HepG2 (cell line): Measurements from ENCODE around the gene MIDN. TPM values are rescaled to one million over a fixed set of nuclear protein-coding genes. Genes with fewer than 3 reads are reported as not detected.

Source experiments
- CC2D1A ChIP-seq: sonication (generic); formaldehyde crosslinking; IDR thresholded peaks from 2 replicates; pipeline ENCODE4 v1.8.1; 2023; ENCODE audit warnings: mild to moderate bottlenecking, missing genetic modification reagents
- FLYWCH1 ChIP-seq: sonication (generic); formaldehyde crosslinking; IDR thresholded peaks from 2 replicates; pipeline ENCODE4 v1.8.1; 2023; ENCODE audit warnings: mild to moderate bottlenecking, missing genetic modification reagents
- HNRNPK ChIP-seq: fragments of 200-400 bp; formaldehyde crosslinking; IDR thresholded peaks from 2 replicates; pipeline ENCODE4 v1.6.1; 2018; ENCODE audit warnings: low read length, low read depth, moderate library complexity, mild to moderate bottlenecking; ENCODE audit not compliant: poor library complexity, severe bottlenecking
- JDP2 ChIP-seq: sonication (generic); formaldehyde crosslinking; IDR thresholded peaks from 2 replicates; pipeline ENCODE4 v1.8.1; 2022; ENCODE audit warnings: missing genetic modification reagents, borderline replicate concordance
- MIER2 ChIP-seq: IDR thresholded peaks from 2 replicates; pipeline ENCODE4 v1.6.1; 2016; ENCODE audit warnings: missing biosample characterization, missing genetic modification reagents
- MYNN ChIP-seq: sonication (generic); formaldehyde crosslinking; IDR thresholded peaks from 2 replicates; pipeline ENCODE4 v1.4.0; 2020; ENCODE audit warnings: mild to moderate bottlenecking, low read depth, missing genetic modification reagents
- NFYB ChIP-seq: sonication (generic); formaldehyde crosslinking; IDR thresholded peaks from 2 replicates; pipeline ENCODE4 v1.4.0; 2020; ENCODE audit warnings: missing genetic modification reagents
- NR2F6 ChIP-seq, 2 experiments: IDR thresholded peaks; 2 replicates each; pipeline ENCODE4 v1.6.1; 2016; ENCODE audit warnings: antibody characterized with exemption in 1 of 2, mild to moderate bottlenecking in 1 of 2
- POGZ ChIP-seq: sonication (generic); formaldehyde crosslinking; IDR thresholded peaks from 2 replicates; pipeline ENCODE4 v1.4.0; 2020; ENCODE audit warnings: mild to moderate bottlenecking, missing genetic modification reagents
- TBP ChIP-seq: sonication (generic); formaldehyde crosslinking; IDR thresholded peaks from 2 replicates; pipeline ENCODE4 v1.5.0; 2020; ENCODE audit warnings: missing genetic modification reagents
- ZFYVE20 ChIP-seq: sonication (generic); formaldehyde crosslinking; IDR thresholded peaks from 2 replicates; pipeline ENCODE4 v1.8.0; 2023; ENCODE audit warnings: low read depth, mild to moderate bottlenecking, moderate library complexity, missing genetic modification reagents, borderline replicate concordance
- ZNF30 ChIP-seq: sonication (generic); formaldehyde crosslinking; IDR thresholded peaks from 2 replicates; pipeline ENCODE4 v1.5.0; 2020; ENCODE audit warnings: mild to moderate bottlenecking, missing genetic modification reagents
- ZNF605 ChIP-seq: sonication (generic); formaldehyde crosslinking; IDR thresholded peaks from 2 replicates; pipeline ENCODE4 v1.8.0; 2022; ENCODE audit warnings: mild to moderate bottlenecking, missing genetic modification reagents
- ZNF781 ChIP-seq: sonication (generic); formaldehyde crosslinking; IDR thresholded peaks from 2 replicates; pipeline ENCODE4 v1.5.1; 2020; ENCODE audit warnings: borderline replicate concordance, mild to moderate bottlenecking, missing genetic modification reagents; ENCODE audit errors: not compliant biosample characterization
- ZNF83 ChIP-seq: sonication (generic); formaldehyde crosslinking; IDR thresholded peaks from 2 replicates; pipeline ENCODE4 v1.4.0; 2020; ENCODE audit warnings: missing genetic modification reagents, mild to moderate bottlenecking, borderline replicate concordance
- polyA plus RNA-seq, 8 experiments: library from polyadenylated mRNA; depleted of rRNA in 3 of 8; stranded (reverse) in 7 of 8; unstranded in 1 of 8; fragments of >200 nt; fragmentation: Illumina TruSeq in 4 of 8; extraction: Trizol in 4 of 8; gene quantifications; 2 replicates each; pipeline versions ENCODE4 v1.2.1 to v1.2.3, GENCODE V29; 2011 to 2016; ENCODE audit warnings: low read depth in 4 of 8, missing spikeins in 1 of 8, mixed read lengths in 1 of 8; ENCODE audit not compliant: insufficient read depth in 1 of 8
- total RNA-seq, 5 experiments: library from RNA; depleted of rRNA; stranded (reverse); fragments of >200 nt; fragmentation: Illumina TruSeq; extraction: Trizol; gene quantifications; 2 replicates each; pipeline ENCODE4 v1.2.3, GENCODE V29; 2016; ENCODE audit warnings: low read depth in 1 of 5
- TF ChIP-seq, protein P1 (sequence below): sonication (generic); formaldehyde crosslinking; IDR thresholded peaks from 2 replicates; pipeline ENCODE4 v1.4.0; 2020; ENCODE audit warnings: missing genetic modification reagents, borderline replicate concordance
- TF ChIP-seq, protein P2 (sequence below): sonication (generic); formaldehyde crosslinking; IDR thresholded peaks from 2 replicates; pipeline ENCODE4 v1.4.0; 2020; ENCODE audit warnings: missing genetic modification reagents
- TF ChIP-seq, protein P3 (sequence below): sonication (generic); formaldehyde crosslinking; conservative IDR thresholded peaks from 2 replicates; pipeline ENCODE4 v1.4.0; 2020; ENCODE audit warnings: mild to moderate bottlenecking, missing genetic modification reagents, moderate library complexity
- TF ChIP-seq, protein P4 (sequence below): sonication (generic); formaldehyde crosslinking; IDR thresholded peaks from 2 replicates; pipeline ENCODE4 v1.4.0; 2020; ENCODE audit warnings: mild to moderate bottlenecking, missing genetic modification reagents, borderline replicate concordance

MIDN gene
- total and polyA plus RNA-seq, 2 of the 13 experiments (the other 11 are each of a cell fraction or from before 2014, with no cell fraction given) = 8.4 to 18.0 TPM

DNA sequence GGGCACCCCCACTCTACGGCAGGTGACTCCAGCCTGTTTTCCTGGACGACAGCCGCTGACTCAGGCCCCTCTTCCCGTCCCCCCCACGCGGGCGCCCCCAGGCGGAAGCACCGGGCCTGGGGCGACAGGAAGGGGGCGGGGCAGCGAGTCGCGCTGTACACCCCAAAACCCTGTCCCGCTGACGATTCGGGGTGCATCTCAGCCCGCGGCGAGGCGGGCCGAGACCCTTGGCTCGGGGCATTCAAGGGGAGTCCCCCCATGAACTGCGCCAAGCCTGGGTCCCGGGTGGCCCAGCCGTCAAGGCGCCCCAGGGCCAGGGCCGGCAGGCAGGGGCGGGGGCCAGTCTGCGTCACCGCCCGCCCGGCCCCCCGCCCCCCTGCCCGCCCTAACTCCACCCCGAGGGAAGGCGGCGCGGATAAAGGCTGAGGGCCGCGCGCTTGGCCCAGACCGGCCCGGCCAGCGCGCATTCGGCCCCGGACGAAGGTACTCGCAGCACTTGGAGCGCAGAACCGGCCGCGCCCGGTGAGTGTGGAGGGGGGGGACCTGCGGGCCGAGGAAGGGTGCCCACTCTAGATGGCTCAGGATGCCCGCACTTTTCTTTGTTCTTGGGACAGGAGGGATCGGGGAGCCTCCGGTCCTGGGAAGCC is at the start of gene MIDN (continued):
- TF ChIP-seq, protein P1, sequence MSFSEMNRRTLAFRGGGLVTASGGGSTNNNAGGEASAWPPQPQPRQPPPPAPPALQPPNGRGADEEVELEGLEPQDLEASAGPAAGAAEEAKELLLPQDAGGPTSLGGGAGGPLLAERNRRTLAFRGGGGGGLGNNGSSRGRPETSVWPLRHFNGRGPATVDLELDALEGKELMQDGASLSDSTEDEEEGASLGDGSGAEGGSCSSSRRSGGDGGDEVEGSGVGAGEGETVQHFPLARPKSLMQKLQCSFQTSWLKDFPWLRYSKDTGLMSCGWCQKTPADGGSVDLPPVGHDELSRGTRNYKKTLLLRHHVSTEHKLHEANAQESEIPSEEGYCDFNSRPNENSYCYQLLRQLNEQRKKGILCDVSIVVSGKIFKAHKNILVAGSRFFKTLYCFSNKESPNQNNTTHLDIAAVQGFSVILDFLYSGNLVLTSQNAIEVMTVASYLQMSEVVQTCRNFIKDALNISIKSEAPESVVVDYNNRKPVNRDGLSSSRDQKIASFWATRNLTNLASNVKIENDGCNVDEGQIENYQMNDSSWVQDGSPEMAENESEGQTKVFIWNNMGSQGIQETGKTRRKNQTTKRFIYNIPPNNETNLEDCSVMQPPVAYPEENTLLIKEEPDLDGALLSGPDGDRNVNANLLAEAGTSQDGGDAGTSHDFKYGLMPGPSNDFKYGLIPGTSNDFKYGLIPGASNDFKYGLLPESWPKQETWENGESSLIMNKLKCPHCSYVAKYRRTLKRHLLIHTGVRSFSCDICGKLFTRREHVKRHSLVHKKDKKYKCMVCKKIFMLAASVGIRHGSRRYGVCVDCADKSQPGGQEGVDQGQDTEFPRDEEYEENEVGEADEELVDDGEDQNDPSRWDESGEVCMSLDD (CRISPR knock-in tag) = peak; percentile 99
- no peak; the same call in 1 of the 2 replicates for TF ChIP-seq JDP2
- peak; percentile 19; the same call in 1 of the 2 replicates for TF ChIP-seq ZNF83 (CRISPR knock-in tag)
- no peak for TF ChIP-seq ZNF781 (CRISPR knock-in tag)
- TF ChIP-seq, protein P2, sequence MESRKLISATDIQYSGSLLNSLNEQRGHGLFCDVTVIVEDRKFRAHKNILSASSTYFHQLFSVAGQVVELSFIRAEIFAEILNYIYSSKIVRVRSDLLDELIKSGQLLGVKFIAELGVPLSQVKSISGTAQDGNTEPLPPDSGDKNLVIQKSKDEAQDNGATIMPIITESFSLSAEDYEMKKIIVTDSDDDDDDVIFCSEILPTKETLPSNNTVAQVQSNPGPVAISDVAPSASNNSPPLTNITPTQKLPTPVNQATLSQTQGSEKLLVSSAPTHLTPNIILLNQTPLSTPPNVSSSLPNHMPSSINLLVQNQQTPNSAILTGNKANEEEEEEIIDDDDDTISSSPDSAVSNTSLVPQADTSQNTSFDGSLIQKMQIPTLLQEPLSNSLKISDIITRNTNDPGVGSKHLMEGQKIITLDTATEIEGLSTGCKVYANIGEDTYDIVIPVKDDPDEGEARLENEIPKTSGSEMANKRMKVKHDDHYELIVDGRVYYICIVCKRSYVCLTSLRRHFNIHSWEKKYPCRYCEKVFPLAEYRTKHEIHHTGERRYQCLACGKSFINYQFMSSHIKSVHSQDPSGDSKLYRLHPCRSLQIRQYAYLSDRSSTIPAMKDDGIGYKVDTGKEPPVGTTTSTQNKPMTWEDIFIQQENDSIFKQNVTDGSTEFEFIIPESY (CRISPR knock-in tag) = peak; percentile 23; the same call in 1 of the 2 replicates
- peak; percentile 67; the same call in 1 of the 2 replicates for TF ChIP-seq ZNF605 (CRISPR knock-in tag)
- no peak for TF ChIP-seq MIER2 (CRISPR knock-in tag)
- TF ChIP-seq, protein P3, sequence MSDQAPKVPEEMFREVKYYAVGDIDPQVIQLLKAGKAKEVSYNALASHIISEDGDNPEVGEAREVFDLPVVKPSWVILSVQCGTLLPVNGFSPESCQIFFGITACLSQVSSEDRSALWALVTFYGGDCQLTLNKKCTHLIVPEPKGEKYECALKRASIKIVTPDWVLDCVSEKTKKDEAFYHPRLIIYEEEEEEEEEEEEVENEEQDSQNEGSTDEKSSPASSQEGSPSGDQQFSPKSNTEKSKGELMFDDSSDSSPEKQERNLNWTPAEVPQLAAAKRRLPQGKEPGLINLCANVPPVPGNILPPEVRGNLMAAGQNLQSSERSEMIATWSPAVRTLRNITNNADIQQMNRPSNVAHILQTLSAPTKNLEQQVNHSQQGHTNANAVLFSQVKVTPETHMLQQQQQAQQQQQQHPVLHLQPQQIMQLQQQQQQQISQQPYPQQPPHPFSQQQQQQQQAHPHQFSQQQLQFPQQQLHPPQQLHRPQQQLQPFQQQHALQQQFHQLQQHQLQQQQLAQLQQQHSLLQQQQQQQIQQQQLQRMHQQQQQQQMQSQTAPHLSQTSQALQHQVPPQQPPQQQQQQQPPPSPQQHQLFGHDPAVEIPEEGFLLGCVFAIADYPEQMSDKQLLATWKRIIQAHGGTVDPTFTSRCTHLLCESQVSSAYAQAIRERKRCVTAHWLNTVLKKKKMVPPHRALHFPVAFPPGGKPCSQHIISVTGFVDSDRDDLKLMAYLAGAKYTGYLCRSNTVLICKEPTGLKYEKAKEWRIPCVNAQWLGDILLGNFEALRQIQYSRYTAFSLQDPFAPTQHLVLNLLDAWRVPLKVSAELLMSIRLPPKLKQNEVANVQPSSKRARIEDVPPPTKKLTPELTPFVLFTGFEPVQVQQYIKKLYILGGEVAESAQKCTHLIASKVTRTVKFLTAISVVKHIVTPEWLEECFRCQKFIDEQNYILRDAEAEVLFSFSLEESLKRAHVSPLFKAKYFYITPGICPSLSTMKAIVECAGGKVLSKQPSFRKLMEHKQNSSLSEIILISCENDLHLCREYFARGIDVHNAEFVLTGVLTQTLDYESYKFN (CRISPR knock-in tag) = peak; percentile 47
- 0 out of 2 replicates have a peak, but pooled peaks have one; percentile 49 for TF ChIP-seq MYNN
- TF ChIP-seq POGZ (CRISPR knock-in tag) = peak; percentile 30; the same call in 1 of the 2 replicates
- no peak for TF ChIP-seq TBP (CRISPR knock-in tag)
- TF ChIP-seq, protein P4, sequence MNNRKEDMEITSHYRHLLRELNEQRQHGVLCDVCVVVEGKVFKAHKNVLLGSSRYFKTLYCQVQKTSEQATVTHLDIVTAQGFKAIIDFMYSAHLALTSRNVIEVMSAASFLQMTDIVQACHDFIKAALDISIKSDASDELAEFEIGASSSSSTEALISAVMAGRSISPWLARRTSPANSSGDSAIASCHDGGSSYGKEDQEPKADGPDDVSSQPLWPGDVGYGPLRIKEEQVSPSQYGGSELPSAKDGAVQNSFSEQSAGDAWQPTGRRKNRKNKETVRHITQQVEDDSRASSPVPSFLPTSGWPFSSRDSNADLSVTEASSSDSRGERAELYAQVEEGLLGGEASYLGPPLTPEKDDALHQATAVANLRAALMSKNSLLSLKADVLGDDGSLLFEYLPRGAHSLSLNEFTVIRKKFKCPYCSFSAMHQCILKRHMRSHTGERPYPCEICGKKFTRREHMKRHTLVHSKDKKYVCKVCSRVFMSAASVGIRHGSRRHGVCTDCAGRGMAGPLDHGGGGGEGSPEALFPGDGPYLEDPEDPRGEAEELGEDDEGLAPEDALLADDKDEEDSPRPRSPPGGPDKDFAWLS (CRISPR knock-in tag) = no peak
- no peak for TF ChIP-seq FLYWCH1 (CRISPR knock-in tag)
- no peak for TF ChIP-seq ZNF30
- TF ChIP-seq NFYB (CRISPR knock-in tag) = no peak
- TF ChIP-seq CC2D1A (CRISPR knock-in tag) = no peak
- TF ChIP-seq ZFYVE20 = no peak
- TF ChIP-seq NR2F6 (IDR thresholded peaks at IDR 0.05) = no peak
- 0 out of 2 replicates have a peak, but pooled peaks have one; percentile 0 for TF ChIP-seq NR2F6 (CRISPR knock-in tag; IDR thresholded peaks at IDR 0.05)
- TF ChIP-seq HNRNPK = peak; percentile 83
